GM21619 (cell line): Measurements from ENCODE around the gene MACROD2.

Experiments used
- ATAC-seq: cut with Tn5 transposase; IDR thresholded peaks from one replicate; pipeline ENCODE4 v1.9.1; 2021; ENCODE audit not compliant: unreplicated experiment

Gene MACROD2

GRCh38 chr20:14888134-14888533, 892.8 kb downstream of the MACROD2 start:
- no peak for ATAC-seq

DNA sequence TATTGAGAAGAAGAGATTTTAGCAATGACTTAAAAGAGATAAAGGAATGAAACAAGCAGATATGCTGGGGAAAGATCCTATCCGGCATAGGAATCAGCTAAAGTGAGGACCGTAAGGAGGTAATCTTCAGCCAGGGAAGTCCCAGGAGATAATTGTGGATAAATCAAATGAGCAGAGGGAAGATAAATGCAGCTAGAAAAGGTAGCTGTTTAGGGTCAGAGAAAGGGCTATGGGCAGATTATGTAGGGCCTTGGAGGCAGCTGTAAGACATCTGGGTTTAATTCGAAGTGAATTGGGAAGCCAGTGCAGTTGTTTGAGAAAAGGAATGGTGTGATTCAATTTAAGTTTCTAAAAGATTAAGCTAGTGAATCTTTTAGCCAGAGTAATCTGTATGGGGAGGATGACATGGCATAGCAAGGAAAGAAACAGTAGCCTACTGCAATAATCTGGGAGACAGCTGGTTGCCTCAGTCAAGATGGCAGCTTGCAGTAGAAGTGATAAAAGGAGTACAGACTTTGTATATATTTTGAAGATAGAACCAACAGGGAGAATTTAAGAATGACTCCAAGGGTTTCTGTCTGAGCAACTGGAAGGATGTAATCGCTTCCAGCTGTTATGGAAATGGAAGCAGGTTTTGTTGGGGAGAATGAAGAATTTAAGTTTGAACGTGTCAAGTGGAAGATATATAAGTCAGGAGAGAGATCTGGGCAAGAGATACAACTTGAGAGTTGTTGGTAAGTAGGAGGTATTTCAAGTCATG, 894.4 kb downstream of the MACROD2 start:
- ATAC-seq = no peak

- ATAC-seq = no peak
Observed at GRCh38 chr20:14890713-14891112, 895.4 kb downstream of the MACROD2 start.

- ATAC-seq = no peak
Observed at GRCh38 chr20:14892782-14893181, 897.5 kb downstream of the MACROD2 start.

- no peak for ATAC-seq
Observed at GRCh38 chr20:14896569-14896968, 901.3 kb downstream of the MACROD2 start.

GRCh38 chr20:14897608-14898007, 902.3 kb downstream of the MACROD2 start:
- no peak for ATAC-seq

- peak; percentile 94 for ATAC-seq
Observed at GRCh38 chr20:14902432-14903089, 907.2 kb downstream of the MACROD2 start.

GRCh38 chr20:14906908-14907434, 911.7 kb downstream of the MACROD2 start:
- no peak for ATAC-seq

GRCh38 chr20:14910126-14910525, 914.8 kb downstream of the MACROD2 start:
- ATAC-seq = no peak

DNA sequence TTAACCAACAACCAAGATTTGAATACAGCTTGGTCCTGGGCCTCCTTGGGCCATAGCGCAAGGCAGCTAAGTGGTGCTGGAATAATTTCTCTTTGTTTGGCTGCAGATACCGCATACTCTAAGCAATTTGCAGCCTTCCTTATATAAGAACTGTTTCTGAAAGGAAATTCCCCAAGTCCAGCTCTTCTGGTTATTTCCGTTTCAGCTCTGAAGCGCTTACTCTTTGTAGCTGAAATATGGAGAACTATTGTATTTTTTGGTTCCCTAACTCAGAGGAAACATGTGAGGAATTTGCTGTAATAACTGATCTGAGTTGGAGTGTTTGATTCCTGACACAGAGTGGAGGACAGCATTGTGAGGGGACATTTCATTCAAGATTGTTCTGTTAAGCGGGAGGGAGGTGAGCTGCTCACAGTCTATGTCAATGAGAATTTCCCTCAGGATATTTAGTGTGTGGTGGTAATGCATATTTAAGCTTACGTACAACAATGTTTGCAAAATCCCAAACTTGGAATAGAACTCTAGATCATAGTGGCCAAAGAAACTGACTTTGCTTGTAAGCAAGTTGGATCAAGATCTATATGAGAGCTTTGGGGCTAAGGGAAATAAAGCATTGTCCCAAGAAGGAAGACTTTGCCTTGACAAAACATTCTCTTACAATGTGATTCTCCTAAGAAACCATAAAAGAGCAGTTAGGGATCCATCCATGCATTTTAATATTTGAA, 918.7 kb downstream of the MACROD2 start:
- no peak for ATAC-seq

DNA sequence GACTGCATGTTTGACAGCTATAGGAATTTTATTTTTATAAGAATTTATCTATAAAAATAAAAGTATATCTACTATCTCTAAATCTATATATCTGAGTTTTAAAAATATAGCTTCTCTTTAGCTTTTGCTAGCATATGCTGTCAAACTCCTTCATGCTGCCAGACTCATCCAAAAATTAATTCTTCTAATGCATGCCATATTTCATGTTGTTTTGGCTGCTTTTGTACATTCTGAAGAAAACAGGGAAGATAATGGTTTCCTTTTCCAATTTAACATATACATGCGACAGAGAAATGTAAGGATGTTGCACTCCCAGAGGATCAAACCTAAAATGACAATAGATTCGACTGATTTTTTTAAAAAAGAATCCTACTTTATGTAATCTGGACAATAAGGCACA, 919.3 kb downstream of the MACROD2 start:
- no peak for ATAC-seq

DNA sequence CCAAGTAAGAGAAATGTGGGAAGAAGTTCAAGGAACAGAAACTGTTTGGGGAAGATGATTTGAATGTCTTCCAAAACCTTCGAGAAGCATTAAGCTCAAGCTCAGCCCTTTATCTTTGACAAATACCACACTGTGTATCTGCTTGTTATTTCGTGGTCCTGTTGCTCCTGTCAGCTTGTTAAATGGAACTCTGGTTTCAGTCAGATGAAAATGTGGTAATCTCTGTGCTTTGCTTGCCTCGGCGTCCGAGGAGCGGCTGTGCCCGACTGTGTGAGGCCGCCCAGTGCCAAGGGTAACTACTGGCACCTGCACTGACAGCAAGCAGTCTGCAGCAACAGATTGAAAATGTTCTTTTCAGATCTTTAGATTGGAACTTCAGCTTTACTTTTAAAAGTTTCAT, 920.0 kb downstream of the MACROD2 start:
- no peak for ATAC-seq

- no peak for ATAC-seq
Observed at GRCh38 chr20:14916360-14916920, 921.1 kb downstream of the MACROD2 start.

- ATAC-seq = no peak
Observed at GRCh38 chr20:14918281-14918680, 923.0 kb downstream of the MACROD2 start.

- ATAC-seq = no peak
Observed at GRCh38 chr20:14918976-14919375, 923.7 kb downstream of the MACROD2 start.

DNA sequence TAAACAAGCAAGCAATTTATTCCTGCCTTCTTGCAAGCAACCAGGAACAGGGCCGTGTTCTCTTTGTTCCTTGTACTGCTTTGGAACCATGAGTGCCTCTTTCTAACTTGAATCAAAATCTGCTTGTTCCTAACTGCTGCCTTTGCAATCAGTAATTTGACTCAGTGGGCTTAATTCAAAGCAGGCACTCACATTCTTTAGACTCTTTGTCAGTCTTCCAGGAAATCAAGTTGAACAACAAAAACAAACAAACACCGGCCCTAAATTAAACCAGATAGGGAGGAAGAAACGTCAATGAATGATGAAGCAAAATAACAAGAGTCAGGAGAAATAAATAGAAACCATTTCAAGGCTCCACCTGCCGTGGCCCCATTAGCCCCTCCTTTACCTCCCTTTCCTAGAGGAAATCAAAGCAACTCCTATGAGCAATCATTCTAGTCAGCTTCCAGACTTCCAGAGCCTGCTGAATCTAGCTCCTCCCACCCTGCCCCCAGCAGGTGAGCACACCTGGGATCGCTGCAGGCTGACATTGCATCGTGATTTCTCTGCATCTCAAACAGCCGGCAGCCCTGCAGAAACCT, 924.3 kb downstream of the MACROD2 start:
- no peak for ATAC-seq

DNA sequence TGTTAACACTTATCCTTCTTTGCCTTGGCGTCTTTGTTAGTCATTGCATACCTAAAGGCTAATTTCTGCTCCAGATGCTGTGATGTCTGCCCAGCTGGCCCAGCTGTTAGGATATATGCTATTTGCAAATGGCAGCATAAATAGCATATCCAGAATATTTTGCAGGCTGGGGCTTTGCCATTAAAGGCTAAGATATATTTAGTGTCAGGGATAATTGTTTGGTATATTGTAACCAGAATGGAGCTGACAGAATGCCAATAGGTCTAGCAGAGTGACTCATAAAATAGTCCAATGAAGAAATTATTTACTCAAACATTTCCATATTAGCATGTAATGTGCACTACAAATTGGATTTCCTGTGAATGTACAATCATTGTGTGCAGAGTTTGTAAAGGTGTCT, 926.2 kb downstream of the MACROD2 start:
- ATAC-seq = no peak

- no peak for ATAC-seq
Observed at GRCh38 chr20:14922503-14923267, 927.4 kb downstream of the MACROD2 start.

DNA sequence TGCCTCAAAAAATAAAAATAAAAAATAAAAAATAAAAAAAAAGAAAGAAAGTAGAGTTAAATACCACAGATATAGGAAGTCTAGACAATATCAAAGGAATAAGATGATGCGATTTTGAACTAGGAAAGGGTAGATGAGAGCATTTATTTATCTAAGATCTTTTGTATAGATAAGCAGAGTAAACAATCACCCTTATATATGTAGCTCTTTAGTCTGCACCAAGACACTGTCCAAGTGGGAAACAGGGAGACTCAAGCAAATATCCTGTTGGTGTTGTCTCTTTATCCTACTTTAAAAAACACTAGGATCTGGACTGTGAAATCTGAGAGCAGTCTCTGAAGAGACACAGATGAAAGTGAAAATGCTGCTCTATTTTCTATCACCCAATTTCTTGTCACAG, 929.1 kb downstream of the MACROD2 start:
- ATAC-seq = no peak

DNA sequence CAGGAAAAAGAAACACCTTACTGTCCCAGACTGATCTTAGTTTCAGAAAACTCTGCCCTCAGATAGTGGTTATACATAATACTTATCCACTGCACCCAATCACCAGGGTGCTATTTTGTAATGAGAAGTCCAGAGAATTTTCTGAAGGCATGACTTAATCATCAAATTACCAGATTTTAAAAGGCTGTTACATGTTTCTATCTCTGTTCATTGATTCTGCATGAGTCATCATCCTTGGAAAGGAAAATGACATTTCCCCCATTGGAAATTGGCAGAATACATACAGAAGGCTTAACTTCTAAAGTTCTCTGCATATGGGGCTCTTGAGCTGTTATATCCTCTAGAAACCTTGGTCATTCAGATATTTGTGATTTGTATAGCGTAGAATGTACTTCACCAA, 930.0 kb downstream of the MACROD2 start:
- no peak for ATAC-seq
